GM10248 (cell line): ENCODE results near the gene FOXP3.

ENCODE experiments used
- CTCF ChIA-PET: fragments of 300-600 bp; sonication (Branson Sonifier 250); formaldehyde crosslinking; extraction: SDS; loops from one replicate; lab custom pipeline; 2021; ENCODE audit warnings: antibody characterized with exemption; lab: Yijun Ruan, JAX
- POLR2A ChIA-PET: fragments of 350-650 bp; sonication (Branson Sonifier 250); formaldehyde crosslinking; extraction: SDS; loops from one replicate; lab custom pipeline; 2020; ENCODE audit warnings: antibody characterized with exemption; lab: Yijun Ruan, JAX
- DNase-seq: peaks from one replicate; pipeline ENCODE4 v3.0.0; 2012; ENCODE audit errors: extremely low spot score
- TF ChIP-seq, protein P1 (sequence below): IDR thresholded peaks from 2 replicates; pipeline ENCODE4 v1.5.1; 2012; ENCODE audit warnings: mild to moderate bottlenecking, low read depth; ENCODE audit errors: extremely low read depth, missing control alignments, control extremely low read depth

The FOXP3 gene

DNA sequence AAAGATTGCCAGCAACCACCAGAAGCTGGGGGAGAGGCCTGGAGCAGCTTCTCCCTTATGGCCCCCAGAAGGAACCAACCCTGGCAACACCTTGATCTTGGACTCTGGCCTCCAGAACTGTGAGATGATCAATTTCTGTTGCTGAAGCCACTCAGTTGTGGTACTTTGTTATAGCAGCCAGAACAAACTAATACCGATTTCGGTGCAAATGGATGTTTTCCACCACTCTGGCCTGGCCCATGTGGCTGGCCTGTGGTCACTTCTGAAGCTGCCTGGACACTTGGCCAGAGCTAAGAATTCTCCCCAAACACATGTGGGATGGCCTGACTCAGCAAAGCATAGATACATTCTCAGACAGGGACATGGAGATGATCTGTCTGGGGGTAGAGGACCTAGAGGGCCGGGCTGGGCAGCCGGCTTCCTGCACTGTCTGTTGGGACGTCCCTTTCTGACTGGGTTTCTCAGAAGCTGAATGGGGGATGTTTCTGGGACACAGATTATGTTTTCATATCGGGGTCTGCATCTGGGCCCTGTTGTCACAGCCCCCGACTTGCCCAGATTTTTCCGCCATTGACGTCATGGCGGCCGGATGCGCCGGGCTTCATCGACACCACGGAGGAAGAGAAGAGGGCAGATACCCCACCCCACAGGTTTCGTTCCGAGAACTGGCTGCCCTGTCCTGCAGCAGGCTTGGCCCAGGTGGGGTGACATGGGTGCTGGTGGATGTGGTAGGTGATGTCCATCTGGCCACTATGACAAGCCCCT is 4.1 kb downstream of the FOXP3 start:
- TF ChIP-seq, protein P1, sequence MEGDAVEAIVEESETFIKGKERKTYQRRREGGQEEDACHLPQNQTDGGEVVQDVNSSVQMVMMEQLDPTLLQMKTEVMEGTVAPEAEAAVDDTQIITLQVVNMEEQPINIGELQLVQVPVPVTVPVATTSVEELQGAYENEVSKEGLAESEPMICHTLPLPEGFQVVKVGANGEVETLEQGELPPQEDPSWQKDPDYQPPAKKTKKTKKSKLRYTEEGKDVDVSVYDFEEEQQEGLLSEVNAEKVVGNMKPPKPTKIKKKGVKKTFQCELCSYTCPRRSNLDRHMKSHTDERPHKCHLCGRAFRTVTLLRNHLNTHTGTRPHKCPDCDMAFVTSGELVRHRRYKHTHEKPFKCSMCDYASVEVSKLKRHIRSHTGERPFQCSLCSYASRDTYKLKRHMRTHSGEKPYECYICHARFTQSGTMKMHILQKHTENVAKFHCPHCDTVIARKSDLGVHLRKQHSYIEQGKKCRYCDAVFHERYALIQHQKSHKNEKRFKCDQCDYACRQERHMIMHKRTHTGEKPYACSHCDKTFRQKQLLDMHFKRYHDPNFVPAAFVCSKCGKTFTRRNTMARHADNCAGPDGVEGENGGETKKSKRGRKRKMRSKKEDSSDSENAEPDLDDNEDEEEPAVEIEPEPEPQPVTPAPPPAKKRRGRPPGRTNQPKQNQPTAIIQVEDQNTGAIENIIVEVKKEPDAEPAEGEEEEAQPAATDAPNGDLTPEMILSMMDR: no peak
- ChIA-PET POLR2A (no interaction called here), CTCF (no interaction called here)
- DNase-seq: no peak

DNA sequence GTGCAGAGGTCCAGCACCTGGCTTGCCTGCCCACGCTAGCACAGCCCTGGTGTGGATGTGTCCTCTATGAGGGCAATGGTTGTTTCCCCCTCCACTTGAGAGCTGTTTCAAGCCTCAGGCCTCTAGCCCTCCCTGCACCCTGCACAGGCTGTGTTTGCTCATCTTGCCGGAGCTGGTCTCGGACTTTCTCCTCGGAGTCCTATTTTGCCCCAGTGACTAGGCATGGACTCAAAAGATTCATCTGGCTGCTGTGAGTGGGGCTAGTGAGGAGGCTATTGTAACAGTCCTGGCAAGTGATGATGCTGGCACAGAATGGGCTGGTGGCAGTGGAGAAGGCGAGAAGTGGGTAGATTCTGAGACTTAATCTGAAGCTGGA is 5.8 kb downstream of the FOXP3 start:
- ChIA-PET CTCF (no interaction called here), POLR2A (interaction anchor here (0.6 to 1.6 kb wide), 2 partner anchors 10 kb away, joined by 4 to 5 read pairs; no protein-coding TSS in a partner anchor)
- DNase-seq: no peak
- TF ChIP-seq, protein P1: no peak

GRCh38 chrX:49257846-49258748 is 6.4 kb downstream of the FOXP3 start:
- DNase-seq: no peak
- ChIA-PET CTCF (interaction anchor here (1.9 kb wide), 1 partner anchor 66 kb away, joined by 5 read pairs; no protein-coding TSS in a partner anchor), POLR2A (interaction anchor here (0.6 to 1.6 kb wide), 2 partner anchors 9 to 11 kb away, joined by 4 to 5 read pairs; no protein-coding TSS in a partner anchor)
- TF ChIP-seq, protein P1: no peak

- TF ChIP-seq, protein P1: no peak
- ChIA-PET CTCF (interaction anchor here (1.9 kb wide), 1 partner anchor 65 kb away, joined by 5 read pairs; no protein-coding TSS in a partner anchor), POLR2A (interaction anchor here (0.7 kb wide), 1 partner anchor 12 kb away, joined by 3 read pairs; the partner anchor contains the start of gene PPP1R3F)
- no peak for DNase-seq
Observed at GRCh38 chrX:49257074-49257790, 7.3 kb downstream of the FOXP3 start.

- no peak for DNase-seq
- POLR2A ChIA-PET: interaction anchor here (0.7 kb wide), 1 partner anchor 13 kb away, joined by 3 read pairs; the partner anchor contains the start of gene PPP1R3F
- CTCF ChIA-PET: interaction anchor here (1.9 kb wide), 1 partner anchor 64 kb away, joined by 5 read pairs; no protein-coding TSS in a partner anchor
- TF ChIP-seq, protein P1: no peak
Observed at GRCh38 chrX:49256268-49256995, 8.1 kb downstream of the FOXP3 start.
